Measurements from ENCODE around the gene CDH18.

GRCh38 chr5:19565466-19565865, 422.5 kb downstream of the CDH18 start:
- TF ChIP-seq MAFG (CRISPR knock-in tag; IDR thresholded peaks at IDR 0.05) = no peak
- no peak for TF ChIP-seq ZNF549 (CRISPR knock-in tag; IDR thresholded peaks at IDR 0.05)
- no peak for TF ChIP-seq POLR2A (IDR thresholded peaks at IDR 0.05; ENCODE audit: insufficient read depth in 1 of 2, low read depth in 2 of 2, low read length in 2 of 2)
- no peak for TF ChIP-seq PHF8 (CRISPR knock-in tag; IDR thresholded peaks at IDR 0.05)
- no peak for TF ChIP-seq ZNF280D (CRISPR knock-in tag; IDR thresholded peaks at IDR 0.05)
- no peak for TF ChIP-seq RBFOX2 (IDR thresholded peaks at IDR 0.05; ENCODE audit: low read depth, low read length)
- no peak for TF ChIP-seq SETDB1 (CRISPR knock-in tag; IDR thresholded peaks at IDR 0.05; ENCODE audit: borderline replicate concordance)
- TF ChIP-seq ZNF660 (CRISPR knock-in tag; IDR thresholded peaks at IDR 0.05; ENCODE audit: borderline replicate concordance, low read depth) = no peak
- TF ChIP-seq ZNF263 (CRISPR knock-in tag; IDR thresholded peaks at IDR 0.05) = no peak
- TF ChIP-seq PATZ1 (CRISPR knock-in tag; IDR thresholded peaks at IDR 0.05) = no peak
- no peak for TF ChIP-seq ZNF788 (CRISPR knock-in tag; IDR thresholded peaks at IDR 0.05; ENCODE audit: borderline replicate concordance)
